Esophagus muscularis mucosa (tissue), 3 donors: ENCODE measurements around the gene OPTC.
A peak's percentile ranks its signal among the peaks of the same experiment; 100 is the strongest.

Source experiments
- CTCF ChIP-seq, 3 experiments: fragments of 200-600 bp in 2 of 3; fragments of 450-650 bp in 1 of 3; sonication (generic) in 2 of 3; IDR thresholded peaks; one replicate each; pipeline ENCODE4 v1.5.1; 2017 to 2019; ENCODE audit warnings: antibody characterized with exemption in 3 of 3, mild to moderate bottlenecking in 2 of 3, moderate library complexity in 1 of 3
- POLR2A ChIP-seq: fragments of 450-650 bp; IDR thresholded peaks from one replicate; pipeline ENCODE4 v1.6.1; 2017; ENCODE audit warnings: antibody characterized with exemption, moderate library complexity, mild to moderate bottlenecking, low read depth

GRCh38 chr1:203475012-203475981 is 18.7 kb upstream of the OPTC start, which contains the start of gene PRELP:
- peak in 2 of 3 experiments; percentile 3 to 16 for TF ChIP-seq CTCF (IDR thresholded peaks at IDR 0.05)
- TF ChIP-seq POLR2A, result peak; percentile 50
